NCI-H1694 treated with DMSO at 0.1 percent for 48 hours (cell line): ENCODE data around the gene BDKRB2.
A peak's percentile ranks its signal among the peaks of the same experiment; 100 is the strongest.
"Not testable (repeated sequence)": the region's sequence is repeated elsewhere in the genome, so short reads cannot be mapped to it uniquely, and the experiment has no call there.

Experiments
- DNase-seq: peaks from one replicate; lab custom pipeline; 2025; lab: John Stamatoyannopoulos, UW

BDKRB2 gene

DNA sequence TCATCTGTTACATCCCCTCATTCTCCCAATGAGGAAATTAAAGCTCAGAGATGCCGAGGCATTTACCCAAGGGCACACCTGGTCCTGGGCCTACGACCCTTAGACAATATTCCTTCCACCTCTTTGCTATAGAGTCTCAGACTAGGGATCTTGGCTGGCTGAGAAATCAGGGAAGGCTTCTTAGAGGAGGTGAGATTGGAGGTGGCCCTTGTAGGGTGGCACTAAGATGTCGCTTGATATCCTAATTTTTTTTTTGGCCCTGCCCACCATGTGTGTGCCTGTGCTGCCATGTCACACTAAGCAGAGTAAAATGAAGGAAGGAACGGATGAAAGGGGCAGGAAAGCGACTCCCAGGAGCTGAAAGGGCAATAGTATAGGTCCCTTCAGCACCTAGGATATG is 20.6 kb downstream of the BDKRB2 start:
- no peak for DNase-seq

DNA sequence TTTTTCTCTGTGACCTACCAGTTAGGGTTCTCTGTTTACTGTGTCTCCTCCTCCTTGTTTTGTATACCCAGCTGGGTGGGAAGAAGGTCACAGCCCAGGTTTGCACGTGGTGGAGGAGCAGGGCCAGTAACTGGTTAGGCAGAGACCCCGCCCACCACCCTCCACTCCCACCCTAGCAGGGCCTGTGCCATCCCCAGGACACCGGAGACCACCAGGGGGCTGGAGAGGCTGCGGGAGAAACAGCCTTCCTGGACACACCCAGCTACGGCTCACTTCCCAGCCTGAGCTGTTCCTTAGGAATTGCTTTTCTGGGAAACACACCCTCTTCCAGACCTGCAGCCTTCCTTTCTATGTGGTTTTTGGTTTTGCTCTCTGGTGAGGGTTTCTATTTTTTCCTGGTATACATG is 21.1 kb downstream of the BDKRB2 start:
- DNase-seq = no peak

DNA sequence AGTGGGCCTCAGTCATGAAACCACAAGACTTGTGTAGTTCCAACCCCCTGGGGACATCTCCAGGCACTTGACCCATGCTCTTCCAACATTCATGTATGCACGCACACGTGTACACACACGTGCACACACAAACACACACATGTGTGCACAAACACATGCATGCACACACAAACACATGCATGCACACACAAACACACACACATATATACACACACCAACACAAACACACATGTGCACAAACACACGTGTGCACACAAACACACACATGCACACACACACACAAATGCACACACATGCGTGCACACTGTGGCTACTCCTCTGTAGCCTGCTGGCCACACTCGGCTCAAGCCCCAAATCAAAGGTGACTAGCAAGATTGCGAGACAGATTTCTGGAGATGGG is 22.8 kb downstream of the BDKRB2 start:
- no peak for DNase-seq

GRCh38 chr14:96229315-96229714 is 24.7 kb downstream of the BDKRB2 start:
- no peak for DNase-seq

DNA sequence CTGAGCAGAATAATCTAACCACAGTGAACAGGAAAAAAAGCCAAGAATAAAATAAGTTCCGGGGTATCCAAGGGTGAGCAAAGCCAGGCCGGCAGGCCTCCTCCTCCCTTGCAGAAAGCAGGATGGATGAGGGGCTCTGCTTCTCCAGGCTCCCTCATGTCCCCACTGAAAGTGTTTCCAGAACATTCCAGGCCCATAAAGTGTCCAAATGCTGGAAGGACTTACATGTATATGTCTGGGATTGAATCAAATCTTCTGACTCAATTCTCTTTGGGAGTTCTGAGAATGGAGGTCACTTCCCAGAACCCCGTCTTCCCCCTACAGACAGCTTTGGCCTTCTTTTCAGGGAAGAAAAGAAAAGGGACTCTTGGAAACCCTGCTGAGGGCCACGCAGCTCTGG is 26.4 kb downstream of the BDKRB2 start:
- DNase-seq = no peak

GRCh38 chr14:96231526-96232130 is 27.0 kb downstream of the BDKRB2 start:
- DNase-seq = peak; percentile 96

GRCh38 chr14:96232506-96232905 is 27.9 kb downstream of the BDKRB2 start:
- DNase-seq = no peak

DNA sequence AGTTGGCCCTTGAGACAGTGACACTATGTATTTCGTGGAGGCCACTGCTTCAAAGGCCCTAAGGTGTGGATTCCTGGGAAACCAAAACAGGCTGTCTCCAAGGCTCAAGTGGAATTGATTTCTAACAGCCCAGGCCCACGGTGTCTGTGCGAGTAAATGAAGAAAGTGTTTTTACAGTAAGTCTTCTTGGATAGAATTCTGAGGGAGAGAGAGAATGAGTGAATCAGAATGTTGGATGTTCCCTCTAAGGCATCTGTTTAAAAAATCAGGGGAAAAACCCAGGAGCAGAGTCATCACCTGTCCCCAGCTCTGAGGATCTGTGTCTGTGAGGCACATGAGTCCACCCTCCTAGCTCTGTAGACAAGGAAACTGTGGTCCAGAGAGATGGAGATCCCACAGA is 29.0 kb downstream of the BDKRB2 start:
- no peak for DNase-seq

GRCh38 chr14:96235426-96235825 is 30.8 kb downstream of the BDKRB2 start:
- DNase-seq = no peak

DNA sequence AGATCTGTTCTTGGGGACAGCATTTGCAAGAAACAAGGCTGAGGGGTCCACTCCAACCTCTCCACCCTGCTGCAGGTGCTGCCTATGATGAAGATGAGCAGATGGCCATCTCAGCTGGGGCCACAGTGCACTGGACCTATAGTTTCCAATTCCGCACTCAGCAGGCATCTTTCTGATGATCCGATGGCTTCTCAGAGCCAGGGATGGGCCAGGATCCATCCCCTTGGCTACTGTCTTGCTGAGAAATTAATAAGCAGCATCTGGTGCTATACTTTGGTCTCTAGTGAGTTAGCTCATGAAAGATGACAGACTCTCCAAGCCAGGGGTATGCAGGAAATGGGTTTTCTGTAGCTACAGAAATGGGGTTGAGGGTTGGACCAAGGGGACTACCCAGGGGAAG is 33.0 kb downstream of the BDKRB2 start:
- peak; percentile 33 for DNase-seq

- DNase-seq = no peak
Observed at GRCh38 chr14:96238676-96239265, 34.1 kb downstream of the BDKRB2 start.

DNA sequence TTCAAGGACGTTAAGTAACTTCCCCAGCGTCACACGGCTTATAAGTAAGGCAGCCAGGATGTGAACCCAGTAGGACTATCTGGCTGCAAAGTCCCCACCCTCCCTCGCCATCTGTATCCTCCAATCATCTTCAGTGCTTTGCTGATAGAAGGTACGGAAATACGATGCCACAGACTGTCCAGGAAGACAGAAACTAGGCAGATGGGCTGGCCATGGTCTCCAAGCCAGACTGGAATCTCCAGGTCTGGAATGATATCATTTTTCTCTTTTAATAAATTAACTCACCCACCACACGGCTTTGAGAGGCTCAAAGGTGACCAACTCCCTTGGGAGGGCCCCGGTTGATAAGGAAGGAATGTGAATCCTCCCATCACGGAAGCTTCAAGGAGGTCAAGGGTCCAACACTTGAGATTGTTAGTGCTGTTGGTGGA is 35.1 kb downstream of the BDKRB2 start:
- no peak for DNase-seq

DNA sequence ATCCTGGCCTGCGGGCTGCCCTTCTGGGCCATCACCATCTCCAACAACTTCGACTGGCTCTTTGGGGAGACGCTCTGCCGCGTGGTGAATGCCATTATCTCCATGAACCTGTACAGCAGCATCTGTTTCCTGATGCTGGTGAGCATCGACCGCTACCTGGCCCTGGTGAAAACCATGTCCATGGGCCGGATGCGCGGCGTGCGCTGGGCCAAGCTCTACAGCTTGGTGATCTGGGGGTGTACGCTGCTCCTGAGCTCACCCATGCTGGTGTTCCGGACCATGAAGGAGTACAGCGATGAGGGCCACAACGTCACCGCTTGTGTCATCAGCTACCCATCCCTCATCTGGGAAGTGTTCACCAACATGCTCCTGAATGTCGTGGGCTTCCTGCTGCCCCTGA is 36.0 kb downstream of the BDKRB2 start:
- DNase-seq = no peak

- DNase-seq = no peak
Observed at GRCh38 chr14:96242126-96242525, 37.5 kb downstream of the BDKRB2 start.

GRCh38 chr14:96243785-96244184 is 39.1 kb downstream of the BDKRB2 start:
- DNase-seq = peak; percentile 29

GRCh38 chr14:96245074-96245473 is 40.4 kb downstream of the BDKRB2 start:
- not testable (repeated sequence) for DNase-seq

GRCh38 chr14:96245710-96246538 is 41.3 kb downstream of the BDKRB2 start:
- DNase-seq = no peak

GRCh38 chr14:96246539-96246847 is 41.9 kb downstream of the BDKRB2 start:
- DNase-seq = no peak

DNA sequence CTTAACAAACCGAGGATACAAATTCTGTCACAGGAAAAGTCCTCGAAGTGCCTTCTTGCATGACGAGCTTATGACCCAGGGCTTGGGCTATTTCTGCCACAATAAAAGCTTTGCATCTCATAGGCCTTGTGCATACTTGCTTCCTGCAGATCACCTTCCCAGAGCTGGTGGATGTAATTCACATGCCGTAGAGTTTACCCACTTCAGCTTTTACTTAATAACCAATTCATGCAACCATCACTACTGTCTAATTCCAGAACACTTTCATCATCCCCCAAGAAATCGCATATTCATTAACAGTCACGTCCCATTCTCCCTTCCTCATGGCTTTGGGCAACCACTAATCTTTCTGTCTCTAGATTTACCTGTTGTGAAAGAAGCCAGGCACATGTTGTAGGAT is 42.4 kb downstream of the BDKRB2 start:
- DNase-seq = no peak

- no peak for DNase-seq
Observed at GRCh38 chr14:96249029-96249428, 44.4 kb downstream of the BDKRB2 start.

DNA sequence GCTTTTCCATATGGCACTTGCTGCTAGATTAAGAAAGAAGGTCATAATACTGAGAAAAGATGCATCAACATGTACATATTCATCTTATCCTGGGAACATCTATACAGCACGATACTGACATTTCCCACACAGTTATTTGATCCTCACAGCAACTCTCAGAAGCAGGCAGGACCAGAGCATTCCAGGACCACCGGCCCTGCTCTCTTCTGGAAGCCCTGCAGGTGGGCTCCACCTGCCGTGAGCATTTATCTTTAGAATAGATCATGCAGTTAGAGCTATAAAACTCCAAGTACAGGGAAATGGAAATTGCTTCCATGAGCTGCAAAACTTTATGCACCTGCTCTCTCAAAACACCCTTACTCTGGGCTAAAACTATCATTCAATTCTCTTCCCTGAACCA is 45.8 kb downstream of the BDKRB2 start:
- no peak for DNase-seq

- no peak for DNase-seq
Observed at GRCh38 chr14:96251656-96252155, 47.1 kb downstream of the BDKRB2 start.

DNA sequence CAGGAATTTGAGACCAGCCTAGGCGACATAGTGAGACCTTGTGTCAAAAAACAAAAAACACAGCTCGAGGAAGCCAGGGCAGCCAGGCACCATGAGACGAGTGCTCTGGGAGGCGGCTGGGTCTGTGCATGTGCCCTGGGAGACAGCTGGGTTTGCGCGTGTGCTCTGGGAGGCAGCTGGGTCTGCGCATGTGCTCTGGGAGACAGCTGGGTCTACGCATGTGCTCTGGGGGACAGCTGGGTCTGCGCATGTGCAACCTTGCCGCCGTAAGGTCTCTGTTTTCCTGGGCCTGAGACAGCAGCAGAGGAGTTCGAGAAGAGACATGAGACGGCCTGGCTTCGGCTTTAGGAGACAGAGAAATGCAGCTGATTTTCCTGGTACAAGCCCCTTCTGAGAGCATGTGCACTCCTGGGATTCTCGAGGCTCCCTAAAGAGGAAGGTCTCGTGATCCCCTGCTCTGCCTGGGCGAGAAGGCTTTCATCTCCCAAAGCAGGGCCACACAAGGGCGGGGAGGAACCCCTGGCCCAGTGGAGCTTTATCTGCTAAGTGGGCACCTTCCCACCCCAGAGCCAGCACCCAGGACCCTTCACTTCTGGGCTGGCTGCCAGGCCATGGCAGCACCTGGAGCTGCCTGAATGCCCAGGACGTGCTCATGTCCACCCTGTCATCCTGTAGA is 47.8 kb downstream of the BDKRB2 start:
- peak; percentile 87 for DNase-seq
